Measurements from ENCODE around the gene HOXD8. TPM values are rescaled to one million over a fixed set of nuclear protein-coding genes. Genes with fewer than 3 reads are reported as not detected.

Gene HOXD8
- total and polyA plus RNA-seq, 3 donors from 2014 or later: 36.6 to 41.2 (median 39.8) TPM

DNA sequence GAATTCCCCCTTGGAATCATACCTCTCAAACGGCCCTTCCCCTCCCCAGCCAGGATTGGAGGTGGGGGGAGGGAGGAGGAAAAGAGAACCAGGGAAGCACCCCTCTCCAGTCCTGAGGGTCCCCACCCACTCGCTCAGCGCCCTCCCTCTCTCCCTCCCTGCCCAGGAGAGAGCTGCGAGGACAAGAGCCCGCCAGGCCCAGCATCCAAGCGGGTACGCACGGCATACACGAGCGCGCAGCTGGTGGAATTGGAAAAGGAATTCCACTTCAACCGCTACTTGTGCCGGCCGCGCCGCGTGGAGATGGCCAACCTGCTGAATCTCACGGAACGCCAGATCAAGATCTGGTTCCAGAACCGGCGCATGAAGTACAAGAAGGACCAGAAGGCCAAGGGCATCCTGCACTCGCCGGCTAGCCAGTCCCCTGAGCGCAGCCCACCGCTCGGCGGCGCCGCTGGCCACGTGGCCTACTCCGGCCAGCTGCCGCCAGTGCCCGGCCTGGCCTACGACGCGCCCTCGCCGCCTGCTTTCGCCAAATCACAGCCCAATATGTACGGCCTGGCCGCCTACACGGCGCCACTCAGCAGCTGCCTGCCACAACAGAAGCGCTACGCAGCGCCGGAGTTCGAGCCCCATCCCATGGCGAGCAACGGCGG is 42.0 kb downstream of the HOXD8 start:
- peak overlapping the region; percentile 10 to 57 for H3K4me3 ChIP-seq
- no peak for DNase-seq
- WGBS, 2 donors: 32 to 36% methylated on average over 24 to 51 of the region's 51 CpGs
- no peaks in the 10 kb centered on the region for H3K27me3 ChIP-seq
- intact Hi-C loops (cut with DNase I; ENCODE audit: low total_unique reads): no loop called here
- H3K27ac ChIP-seq: peak overlapping the region; percentile 71 to 77
- peaks cover 39% of the 10 kb centered on the region for H3K4me1 ChIP-seq
- no peaks in the 10 kb centered on the region for H3K9me3 ChIP-seq
- TF ChIP-seq, protein P1, sequence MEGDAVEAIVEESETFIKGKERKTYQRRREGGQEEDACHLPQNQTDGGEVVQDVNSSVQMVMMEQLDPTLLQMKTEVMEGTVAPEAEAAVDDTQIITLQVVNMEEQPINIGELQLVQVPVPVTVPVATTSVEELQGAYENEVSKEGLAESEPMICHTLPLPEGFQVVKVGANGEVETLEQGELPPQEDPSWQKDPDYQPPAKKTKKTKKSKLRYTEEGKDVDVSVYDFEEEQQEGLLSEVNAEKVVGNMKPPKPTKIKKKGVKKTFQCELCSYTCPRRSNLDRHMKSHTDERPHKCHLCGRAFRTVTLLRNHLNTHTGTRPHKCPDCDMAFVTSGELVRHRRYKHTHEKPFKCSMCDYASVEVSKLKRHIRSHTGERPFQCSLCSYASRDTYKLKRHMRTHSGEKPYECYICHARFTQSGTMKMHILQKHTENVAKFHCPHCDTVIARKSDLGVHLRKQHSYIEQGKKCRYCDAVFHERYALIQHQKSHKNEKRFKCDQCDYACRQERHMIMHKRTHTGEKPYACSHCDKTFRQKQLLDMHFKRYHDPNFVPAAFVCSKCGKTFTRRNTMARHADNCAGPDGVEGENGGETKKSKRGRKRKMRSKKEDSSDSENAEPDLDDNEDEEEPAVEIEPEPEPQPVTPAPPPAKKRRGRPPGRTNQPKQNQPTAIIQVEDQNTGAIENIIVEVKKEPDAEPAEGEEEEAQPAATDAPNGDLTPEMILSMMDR (IDR thresholded peaks at IDR 0.05): no peak
- TF ChIP-seq POLR2A (IDR thresholded peaks at IDR 0.05): no peak
- no peaks in the 10 kb centered on the region for H3K36me3 ChIP-seq (ENCODE audit: low read depth, missing control alignments)

DNA sequence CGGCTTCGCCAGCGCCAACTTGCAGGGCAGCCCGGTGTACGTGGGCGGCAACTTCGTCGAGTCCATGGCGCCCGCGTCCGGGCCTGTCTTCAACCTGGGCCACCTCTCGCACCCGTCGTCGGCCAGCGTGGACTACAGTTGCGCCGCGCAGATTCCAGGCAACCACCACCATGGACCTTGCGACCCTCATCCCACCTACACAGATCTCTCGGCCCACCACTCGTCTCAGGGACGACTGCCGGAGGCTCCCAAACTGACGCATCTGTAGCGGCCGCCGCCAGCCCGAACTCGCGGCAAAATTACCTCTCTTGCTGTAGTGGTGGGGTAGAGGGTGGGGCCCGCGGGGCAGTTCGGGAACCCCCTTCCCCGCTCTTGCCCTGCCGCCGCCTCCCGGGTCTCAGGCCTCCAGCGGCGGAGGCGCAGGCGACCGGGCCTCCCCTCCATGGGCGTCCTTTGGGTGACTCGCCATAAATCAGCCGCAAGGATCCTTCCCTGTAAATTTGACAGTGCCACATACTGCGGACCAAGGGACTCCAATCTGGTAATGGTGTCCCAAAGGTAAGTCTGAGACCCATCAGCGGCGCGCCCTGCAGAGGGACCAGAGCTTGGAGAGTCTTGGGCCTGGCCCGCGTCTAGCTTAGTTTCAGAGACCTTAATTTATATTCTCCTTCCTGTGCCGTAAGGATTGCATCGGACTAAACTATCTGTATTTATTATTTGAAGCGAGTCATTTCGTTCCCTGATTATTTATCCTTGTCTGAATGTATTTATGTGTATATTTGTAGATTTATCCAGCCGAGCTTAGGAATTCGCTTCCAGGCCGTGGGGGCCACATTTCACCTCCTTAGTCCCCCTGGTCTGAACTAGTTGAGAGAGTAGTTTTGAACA is 42.7 kb downstream of the HOXD8 start:
- TF ChIP-seq, protein P1 (IDR thresholded peaks at IDR 0.05): no peak
- no peak for TF ChIP-seq POLR2A (IDR thresholded peaks at IDR 0.05)
- Histone ChIP-seq H3K4me1 (peaks cover 40% of the 10 kb centered on the region), H3K4me3 (peak overlapping the region; percentile 10 to 57), H3K36me3 (ENCODE audit: low read depth, missing control alignments) (no peaks in the 10 kb centered on the region), H3K27me3 (no peaks in the 10 kb centered on the region), H3K9me3 (no peaks in the 10 kb centered on the region), H3K27ac (peak overlapping the region; percentile 71 to 77)
- WGBS, 2 donors: 30 to 43% methylated on average over 51 to 60 of the region's 60 CpGs
- intact Hi-C loops (cut with DNase I; ENCODE audit: low total_unique reads): no loop called here
- no peak for DNase-seq

DNA sequence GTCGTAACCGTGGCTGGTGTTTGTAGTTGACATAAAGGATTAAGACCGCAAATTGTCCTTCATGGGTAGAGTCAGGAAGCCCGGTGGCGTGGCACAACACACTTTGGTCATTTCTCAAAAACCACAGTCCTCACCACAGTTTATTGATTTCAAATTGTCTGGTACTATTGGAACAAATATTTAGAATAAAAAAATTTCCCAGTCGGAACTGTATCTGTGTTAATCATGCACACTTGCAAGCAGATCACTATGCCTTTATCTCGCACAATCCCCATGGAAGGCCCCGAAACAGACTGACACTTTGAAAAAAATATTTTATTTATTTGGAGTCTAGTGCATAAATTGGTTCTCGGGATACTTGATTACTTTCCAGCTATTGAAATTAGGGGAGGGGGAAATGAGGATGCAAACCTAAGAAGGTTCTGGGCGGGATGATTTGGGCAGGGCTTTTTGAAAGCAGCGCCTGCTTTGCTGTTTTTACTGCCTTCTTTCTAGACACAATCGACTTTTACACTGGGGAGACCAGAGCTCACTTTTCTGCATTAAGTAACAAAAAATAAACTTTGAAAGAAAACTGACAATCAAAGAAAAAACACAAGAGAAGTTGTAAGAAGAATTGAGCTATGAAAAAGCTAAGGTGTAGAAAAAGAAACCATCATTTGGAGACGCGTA is 43.5 kb downstream of the HOXD8 start:
- intact Hi-C loops (cut with DNase I; ENCODE audit: low total_unique reads): no loop called here
- H3K27me3 ChIP-seq: no peaks in the 10 kb centered on the region
- WGBS, 2 donors: 34 to 53% methylated on average over 14 of the region's 14 CpGs
- H3K9me3 ChIP-seq: no peaks in the 10 kb centered on the region
- TF ChIP-seq POLR2A (IDR thresholded peaks at IDR 0.05): no peak
- TF ChIP-seq, protein P1 (IDR thresholded peaks at IDR 0.05): no peak
- peak overlapping the region in 1 of 2 donors; percentile 57 for H3K4me3 ChIP-seq
- no peaks in the 10 kb centered on the region for H3K36me3 ChIP-seq (ENCODE audit: low read depth, missing control alignments)
- H3K27ac ChIP-seq: peak overlapping the region; percentile 71 to 77
- peaks cover 40% of the 10 kb centered on the region for H3K4me1 ChIP-seq
- no peak for DNase-seq

DNA sequence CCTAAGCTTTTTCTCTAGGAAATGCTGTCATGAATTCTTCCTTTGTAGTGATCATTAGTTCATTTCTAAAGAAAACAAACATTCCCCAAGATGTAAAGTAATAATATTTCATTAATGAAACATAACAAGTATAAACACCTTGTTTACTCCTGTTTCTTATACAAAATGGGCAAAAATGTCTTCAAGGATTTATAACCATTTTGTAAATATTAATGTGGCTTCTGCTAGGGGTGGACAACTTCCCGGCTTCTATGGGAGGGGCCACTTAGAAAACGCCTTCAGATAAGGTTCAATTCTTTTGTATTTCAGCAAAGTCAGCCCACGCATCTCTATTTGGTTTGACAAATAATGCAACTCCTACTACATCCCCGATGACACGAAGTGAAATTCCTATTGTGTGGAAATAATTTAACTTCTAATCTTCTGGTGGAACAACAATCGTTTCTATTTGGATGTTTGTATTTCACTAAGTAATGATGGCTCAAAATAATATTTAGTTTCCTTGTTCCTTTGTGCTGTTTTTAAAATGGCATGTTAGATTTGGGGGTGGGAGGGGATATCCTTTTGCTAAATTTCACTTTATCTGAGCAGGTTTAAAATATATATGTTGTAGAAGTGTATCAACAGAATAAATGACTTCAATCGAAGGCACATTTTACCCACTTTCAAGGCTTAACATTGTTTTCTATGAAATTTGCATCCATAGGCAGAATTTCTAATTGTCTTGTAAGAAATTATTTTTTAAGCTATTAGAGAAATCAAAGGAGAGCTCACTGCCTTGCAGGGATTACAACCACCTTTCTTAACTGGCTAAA is 44.3 kb downstream of the HOXD8 start:
- H3K4me1 ChIP-seq: peaks cover 44% of the 10 kb centered on the region
- intact Hi-C loops (cut with DNase I; ENCODE audit: low total_unique reads): no loop called here

More for the DNA sequence above, 44.3 kb downstream of the HOXD8 start:
- H3K36me3 ChIP-seq (ENCODE audit: low read depth, missing control alignments): no peaks in the 10 kb centered on the region
- peak overlapping the region in 1 of 2 donors; percentile 52 for H3K4me3 ChIP-seq
- H3K9me3 ChIP-seq: no peaks in the 10 kb centered on the region
- 9 to 23% methylated on average over 7 of the region's 7 CpGs for WGBS, 2 donors
- peak overlapping the region; percentile 71 to 76 for H3K27ac ChIP-seq
- DNase-seq: no peak
- TF ChIP-seq, protein P1 (IDR thresholded peaks at IDR 0.05): no peak
- no peak for TF ChIP-seq POLR2A (IDR thresholded peaks at IDR 0.05)
- no peaks in the 10 kb centered on the region for H3K27me3 ChIP-seq

All from testis (tissue), 3 donors.